ENCODE data around the gene OCEL1. TPM values are rescaled to one million over a fixed set of nuclear protein-coding genes. Genes with fewer than 3 reads are reported as not detected.

Gene OCEL1
- total RNA-seq, result 6.8 and 7.1 TPM in 2 replicates

- no peaks in the 10 kb centered on the region for H3K27me3 ChIP-seq (ENCODE audit: control insufficient read depth, insufficient read depth, low read length)
- H3K36me3 ChIP-seq (ENCODE audit: control insufficient read depth, insufficient read depth, low read length), result peaks cover 2% of the 10 kb centered on the region
- DNase-seq (ENCODE audit: low read depth), result peak; percentile 89
- H3K4me3 ChIP-seq (ENCODE audit: low read depth, low read length), result peak within 1 kb of the TSS; percentile 77
- no peak for TF ChIP-seq CTCF (IDR thresholded peaks at IDR 0.05; ENCODE audit: insufficient read depth, low read length, poor library complexity, severe bottlenecking)
Observed at GRCh38 chr19:17226002-17226933, at the start of gene OCEL1. TSS of gene OCEL1 (plus strand) at chr19:17226226. CDS start at chr19:17226248, 22 bp downstream.

- no peak for TF ChIP-seq CTCF (IDR thresholded peaks at IDR 0.05; ENCODE audit: insufficient read depth, low read length, poor library complexity, severe bottlenecking)
- Histone ChIP-seq H3K27me3 (ENCODE audit: control insufficient read depth, insufficient read depth, low read length) (no peaks in the 10 kb centered on the region), H3K36me3 (ENCODE audit: control insufficient read depth, insufficient read depth, low read length) (no peaks in the 10 kb centered on the region), H3K4me3 (ENCODE audit: low read depth, low read length) (no peak overlapping the region)
- no peak for DNase-seq (ENCODE audit: low read depth)
Observed at GRCh38 chr19:17178291-17178690, 47.7 kb upstream of the OCEL1 start.

GRCh38 chr19:17180997-17181702 lies 44.9 kb upstream of the OCEL1 start:
- Histone ChIP-seq H3K36me3 (ENCODE audit: control insufficient read depth, insufficient read depth, low read length) (no peaks in the 10 kb centered on the region), H3K4me3 (ENCODE audit: low read depth, low read length) (no peak overlapping the region), H3K27me3 (ENCODE audit: control insufficient read depth, insufficient read depth, low read length) (no peaks in the 10 kb centered on the region)
- TF ChIP-seq CTCF (IDR thresholded peaks at IDR 0.05; ENCODE audit: insufficient read depth, low read length, poor library complexity, severe bottlenecking), result no peak
- no peak for DNase-seq (ENCODE audit: low read depth)

GRCh38 chr19:17183271-17183761 lies 42.7 kb upstream of the OCEL1 start:
- H3K4me3 ChIP-seq (ENCODE audit: low read depth, low read length), result no peak overlapping the region
- H3K27me3 ChIP-seq (ENCODE audit: control insufficient read depth, insufficient read depth, low read length), result no peaks in the 10 kb centered on the region
- DNase-seq (ENCODE audit: low read depth), result no peak
- TF ChIP-seq CTCF (IDR thresholded peaks at IDR 0.05; ENCODE audit: insufficient read depth, low read length, poor library complexity, severe bottlenecking), result no peak
- H3K36me3 ChIP-seq (ENCODE audit: control insufficient read depth, insufficient read depth, low read length), result no peaks in the 10 kb centered on the region

GRCh38 chr19:17183858-17184321 lies 42.1 kb upstream of the OCEL1 start:
- Histone ChIP-seq H3K36me3 (ENCODE audit: control insufficient read depth, insufficient read depth, low read length) (no peaks in the 10 kb centered on the region), H3K4me3 (ENCODE audit: low read depth, low read length) (no peak overlapping the region), H3K27me3 (ENCODE audit: control insufficient read depth, insufficient read depth, low read length) (no peaks in the 10 kb centered on the region)
- DNase-seq (ENCODE audit: low read depth), result no peak
- no peak for TF ChIP-seq CTCF (IDR thresholded peaks at IDR 0.05; ENCODE audit: insufficient read depth, low read length, poor library complexity, severe bottlenecking)

Data from kidney epithelial cell (primary cell).